LNCaP clone FGC (cell line): ENCODE measurements around the gene PTPRC.

ENCODE experiments used
- DNase-seq: peaks from one replicate; pipeline ENCODE4 v3.0.0-alpha.2; 2011; ENCODE audit warnings: low read depth
- H3K4me3 ChIP-seq: 2 replicates; pipeline ENCODE4 v1.5.1; 2011; ENCODE audit warnings: mild to moderate bottlenecking, low read depth, low read length, control low read depth
- CTCF ChIP-seq: IDR thresholded peaks from 2 replicates; pipeline ENCODE4 v1.5.1; 2012; ENCODE audit warnings: mild to moderate bottlenecking; ENCODE audit not compliant: control insufficient read depth, insufficient read depth; ENCODE audit errors: extremely low read depth

The PTPRC gene

GRCh38 chr1:198774421-198774820, 135.6 kb downstream of the PTPRC start:
- DNase-seq, result no peak
- no peak for TF ChIP-seq CTCF
- H3K4me3 ChIP-seq, result no peak overlapping the region

GRCh38 chr1:198775606-198776005, 136.8 kb downstream of the PTPRC start:
- TF ChIP-seq CTCF, result no peak
- no peak overlapping the region for H3K4me3 ChIP-seq
- DNase-seq, result no peak

- no peak for DNase-seq
- no peak for TF ChIP-seq CTCF
- H3K4me3 ChIP-seq, result no peak overlapping the region
Measured at GRCh38 chr1:198776602-198777029, 137.8 kb downstream of the PTPRC start.

- H3K4me3 ChIP-seq, result no peak overlapping the region
- no peak for TF ChIP-seq CTCF
- DNase-seq, result no peak
Measured at GRCh38 chr1:198778049-198778448, 139.2 kb downstream of the PTPRC start.

- no peak for TF ChIP-seq CTCF
- DNase-seq, result no peak
- H3K4me3 ChIP-seq, result no peak overlapping the region
Measured at GRCh38 chr1:198780376-198780775, 141.5 kb downstream of the PTPRC start.

GRCh38 chr1:198788561-198789064, 149.8 kb downstream of the PTPRC start:
- TF ChIP-seq CTCF, result no peak
- DNase-seq, result no peak

GRCh38 chr1:198793714-198794113, 154.9 kb downstream of the PTPRC start:
- no peak for DNase-seq
- H3K4me3 ChIP-seq, result no peak overlapping the region
- TF ChIP-seq CTCF, result no peak

More at GRCh38 chr1:198788561-198789064, 149.8 kb downstream of the PTPRC start:
- no peak overlapping the region for H3K4me3 ChIP-seq
